Left ventricle myocardium inferior (tissue), 1 donor: Measurements from ENCODE around the gene GNAS. TPM values are rescaled to one million over a fixed set of nuclear protein-coding genes. Genes with fewer than 3 reads are reported as not detected.

Source experiments
- DNase-seq: peaks from one replicate; pipeline ENCODE4 v3.0.0-alpha.2; 2020
- H3K27ac ChIP-seq: fragments of 200-600 bp; replicated peaks from 2 replicates; pipeline ENCODE4 v1.8.0; 2021
- H3K27me3 ChIP-seq: fragments of 200-600 bp; 2 replicates; pipeline ENCODE4 v1.8.0; 2021; ENCODE audit warnings: low read depth
- H3K36me3 ChIP-seq: fragments of 200-600 bp; 2 replicates; pipeline ENCODE4 v1.8.0; 2021
- H3K4me1 ChIP-seq: fragments of 200-600 bp; 2 replicates; pipeline ENCODE4 v1.8.0; 2021
- H3K4me3 ChIP-seq: fragments of 200-600 bp; 2 replicates; pipeline ENCODE4 v1.8.0; 2021; ENCODE audit warnings: mild to moderate bottlenecking, moderate library complexity
- H3K9me3 ChIP-seq: fragments of 200-600 bp; replicated peaks from 2 replicates; pipeline ENCODE4 v1.8.0; 2021
- intact Hi-C: fragments of 100-400 bp; cut with micrococcal nuclease; formaldehyde crosslinking; loops from one replicate; pipeline ENCODE4 v1.11.0; 2022
- long read RNA-seq: library from polyadenylated mRNA; unstranded; transcript quantifications from one replicate; pipeline ENCODE4 v2.0.0, GENCODE V29; 2021
- total RNA-seq: library from RNA; stranded (reverse); fragmentation: NEBNext Ultra II Directional; extraction: Animal tissue kit (Norgen Biotek cat#: 25700); gene quantifications from one replicate; pipeline ENCODE4 v1.2.1, GENCODE V29; 2021
- TF ChIP-seq, protein P1 (sequence below): fragments of 200-600 bp; IDR thresholded peaks from 2 replicates; pipeline ENCODE4 v1.8.0; 2021; ENCODE audit warnings: antibody characterized with exemption, mild to moderate bottlenecking, borderline replicate concordance
- donor health status: DM: no; HTN: yes; CAD: no; lungs with severe emphysema.

The GNAS gene
- 1,444 TPM for total RNA-seq
- long read RNA-seq, transcript GNAS-201 (12 exons, 1,866 nt), result minor isoform, 443 of 3,159 reads
- long read RNA-seq, transcript GNAS-210 (13 exons, 1,972 nt), result major isoform, 1,475 of 3,159 reads
- long read RNA-seq, transcript GNAS-207 (13 exons, 1,975 nt), result minor isoform, 195 of 3,159 reads
- long read RNA-seq, transcript GNAS-211 (12 exons, 1,931 nt), result minor isoform, 829 of 3,159 reads
- long read RNA-seq, partial matches to known transcripts, result 51 of 3,159 reads
- long read RNA-seq, other reads (novel, unspliced or antisense), result 65 of 3,159 reads

DNA sequence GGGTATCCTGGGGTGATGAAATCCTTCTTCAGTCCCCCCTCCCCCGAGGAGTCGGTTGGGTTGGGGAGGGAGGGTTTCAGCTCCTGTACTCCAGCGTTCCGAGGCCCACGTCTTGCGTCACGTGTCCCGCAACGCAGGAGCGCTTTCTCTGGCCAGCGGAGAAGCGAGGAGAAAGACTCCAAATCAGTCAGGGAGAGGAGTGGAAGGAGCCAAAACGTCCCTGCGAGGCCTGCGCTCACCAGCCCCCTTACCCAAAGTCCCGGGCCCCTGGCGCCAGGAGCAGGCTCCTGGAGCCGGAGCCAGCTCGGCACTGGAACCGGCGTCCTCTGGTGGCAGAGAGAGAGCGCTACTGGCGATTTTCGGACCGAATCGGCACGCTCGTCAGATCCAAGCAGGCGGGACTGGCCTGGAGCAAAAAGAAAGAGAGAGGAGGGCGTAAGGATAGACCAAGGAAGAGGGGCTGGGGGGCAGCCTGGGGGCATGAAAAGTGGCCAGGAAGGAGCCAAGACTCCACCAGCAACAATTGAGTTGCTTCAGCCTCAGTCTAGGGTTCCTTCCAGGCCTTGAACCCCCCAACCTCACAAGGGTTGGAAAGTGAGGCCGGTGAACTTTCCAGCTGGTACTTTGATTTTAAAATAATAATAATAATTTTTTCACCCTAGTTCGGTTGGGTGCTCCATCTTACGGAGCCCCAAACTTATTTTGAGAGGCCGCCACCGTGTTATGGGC is at the start of gene GNAS:
Gene GNAS (plus strand): TSS at position 174 of the 729 bp plus-strand sequence.
- Histone ChIP-seq H3K36me3 (no peaks in the 10 kb centered on the region), H3K4me1 (peaks cover 32% of the 10 kb centered on the region), H3K4me3 (peak within 1 kb of the TSS; percentile 71), H3K27ac (no peak within 1 kb of the TSS), H3K9me3 (no peaks in the 10 kb centered on the region), H3K27me3 (peaks cover 92% of the 10 kb centered on the region)
- peak; percentile 58 for DNase-seq
- TF ChIP-seq, protein P1, sequence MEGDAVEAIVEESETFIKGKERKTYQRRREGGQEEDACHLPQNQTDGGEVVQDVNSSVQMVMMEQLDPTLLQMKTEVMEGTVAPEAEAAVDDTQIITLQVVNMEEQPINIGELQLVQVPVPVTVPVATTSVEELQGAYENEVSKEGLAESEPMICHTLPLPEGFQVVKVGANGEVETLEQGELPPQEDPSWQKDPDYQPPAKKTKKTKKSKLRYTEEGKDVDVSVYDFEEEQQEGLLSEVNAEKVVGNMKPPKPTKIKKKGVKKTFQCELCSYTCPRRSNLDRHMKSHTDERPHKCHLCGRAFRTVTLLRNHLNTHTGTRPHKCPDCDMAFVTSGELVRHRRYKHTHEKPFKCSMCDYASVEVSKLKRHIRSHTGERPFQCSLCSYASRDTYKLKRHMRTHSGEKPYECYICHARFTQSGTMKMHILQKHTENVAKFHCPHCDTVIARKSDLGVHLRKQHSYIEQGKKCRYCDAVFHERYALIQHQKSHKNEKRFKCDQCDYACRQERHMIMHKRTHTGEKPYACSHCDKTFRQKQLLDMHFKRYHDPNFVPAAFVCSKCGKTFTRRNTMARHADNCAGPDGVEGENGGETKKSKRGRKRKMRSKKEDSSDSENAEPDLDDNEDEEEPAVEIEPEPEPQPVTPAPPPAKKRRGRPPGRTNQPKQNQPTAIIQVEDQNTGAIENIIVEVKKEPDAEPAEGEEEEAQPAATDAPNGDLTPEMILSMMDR, result peak; percentile 77
- intact Hi-C loops, result no loop called here

DNA sequence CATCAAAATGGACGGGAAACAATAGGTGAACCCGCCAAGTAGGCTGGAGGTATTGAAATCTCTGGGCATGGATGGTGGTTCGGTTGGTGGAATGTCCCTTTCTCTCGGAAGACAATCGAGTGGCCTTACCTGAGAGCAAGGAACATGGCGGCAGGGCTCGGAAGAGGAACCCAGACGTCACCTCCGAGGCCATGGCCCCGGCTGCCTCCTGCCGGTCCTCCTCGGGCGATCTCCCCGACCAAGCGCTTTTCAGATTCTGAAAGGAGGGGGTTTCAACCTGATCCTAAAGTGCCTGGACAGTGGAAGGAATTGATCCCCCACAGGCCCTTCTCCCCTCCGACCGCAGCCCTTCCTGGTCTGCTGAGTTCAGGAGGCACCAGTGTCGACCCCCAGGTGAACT is 49.0 kb upstream of the GNAS start:
- TF ChIP-seq, protein P1, result no peak
- no peak overlapping the region for H3K4me3 ChIP-seq
- no peaks in the 10 kb centered on the region for H3K9me3 ChIP-seq
- H3K27ac ChIP-seq, result no peak overlapping the region
- H3K36me3 ChIP-seq, result no peaks in the 10 kb centered on the region
- intact Hi-C loops, result no loop called here
- DNase-seq, result no peak
- peaks cover 90% of the 10 kb centered on the region for H3K27me3 ChIP-seq
- H3K4me1 ChIP-seq, result no peaks in the 10 kb centered on the region

DNA sequence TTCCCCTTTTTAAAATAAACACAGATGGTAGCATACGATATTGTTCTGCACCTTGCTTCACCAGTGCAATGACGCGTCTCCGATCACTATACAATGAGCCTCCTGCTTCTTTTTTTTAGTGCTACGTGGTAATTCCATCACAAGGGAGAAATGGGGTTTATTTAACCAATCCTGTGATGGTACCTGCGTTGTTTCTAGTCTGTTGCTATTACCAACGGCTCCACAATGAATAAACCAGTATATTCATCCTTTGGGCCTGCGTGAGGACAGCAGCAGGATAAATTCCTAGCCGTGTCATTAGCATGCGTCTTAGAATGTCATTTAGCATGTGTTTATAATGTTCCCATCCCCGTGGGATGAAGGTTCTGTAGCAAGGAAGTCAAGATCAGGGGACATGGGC is 44.7 kb upstream of the GNAS start:
- intact Hi-C loops, result no loop called here
- DNase-seq, result no peak
- no peaks in the 10 kb centered on the region for H3K4me1 ChIP-seq
- TF ChIP-seq, protein P1, result no peak
- no peak overlapping the region for H3K27ac ChIP-seq
- no peak overlapping the region for H3K4me3 ChIP-seq
- H3K27me3 ChIP-seq, result peaks cover 89% of the 10 kb centered on the region
- H3K9me3 ChIP-seq, result no peaks in the 10 kb centered on the region
- no peaks in the 10 kb centered on the region for H3K36me3 ChIP-seq

DNA sequence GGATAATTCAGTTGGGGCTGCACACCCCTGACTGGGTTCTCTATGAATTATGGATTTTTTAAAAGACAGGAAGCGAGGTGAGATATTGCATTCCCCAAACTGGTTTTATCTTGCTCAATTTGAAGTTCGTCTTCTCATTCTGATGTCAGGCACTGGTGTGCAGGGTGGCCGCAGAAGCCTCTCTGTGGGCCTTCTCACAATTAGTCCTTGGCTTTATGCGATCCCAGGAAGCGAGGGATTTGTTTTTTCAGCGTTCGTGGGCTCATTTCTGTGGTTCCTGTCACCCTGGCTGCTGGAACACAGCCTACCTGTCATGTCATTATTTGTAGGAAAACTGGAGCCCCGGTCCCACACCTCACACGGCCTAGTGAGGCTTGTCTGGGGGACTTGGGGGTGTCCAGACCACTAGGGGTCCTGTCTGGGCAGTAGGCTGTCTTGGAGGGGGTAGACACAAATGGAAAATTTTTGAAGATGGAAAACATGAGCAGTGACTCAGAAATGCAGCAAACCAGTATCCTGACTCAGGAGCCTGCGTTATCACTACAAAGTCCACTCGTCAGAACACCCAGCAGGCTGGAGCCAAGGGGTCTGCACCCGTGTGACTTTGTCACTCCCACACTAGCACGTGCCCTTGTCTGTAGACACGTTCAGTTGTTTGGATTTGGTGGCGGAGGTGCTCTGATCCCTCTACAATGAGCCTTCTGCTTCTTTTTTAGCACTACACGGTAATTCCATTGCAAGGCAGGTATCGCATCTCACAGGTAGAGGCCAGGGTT is 44.1 kb upstream of the GNAS start:
- H3K4me1 ChIP-seq, result no peaks in the 10 kb centered on the region
- no peak for DNase-seq
- no peak overlapping the region for H3K27ac ChIP-seq
- H3K36me3 ChIP-seq, result no peaks in the 10 kb centered on the region
- no peak overlapping the region for H3K4me3 ChIP-seq
- peaks cover 85% of the 10 kb centered on the region for H3K27me3 ChIP-seq
- intact Hi-C loops, result no loop called here
- TF ChIP-seq, protein P1, result no peak
- H3K9me3 ChIP-seq, result no peaks in the 10 kb centered on the region

DNA sequence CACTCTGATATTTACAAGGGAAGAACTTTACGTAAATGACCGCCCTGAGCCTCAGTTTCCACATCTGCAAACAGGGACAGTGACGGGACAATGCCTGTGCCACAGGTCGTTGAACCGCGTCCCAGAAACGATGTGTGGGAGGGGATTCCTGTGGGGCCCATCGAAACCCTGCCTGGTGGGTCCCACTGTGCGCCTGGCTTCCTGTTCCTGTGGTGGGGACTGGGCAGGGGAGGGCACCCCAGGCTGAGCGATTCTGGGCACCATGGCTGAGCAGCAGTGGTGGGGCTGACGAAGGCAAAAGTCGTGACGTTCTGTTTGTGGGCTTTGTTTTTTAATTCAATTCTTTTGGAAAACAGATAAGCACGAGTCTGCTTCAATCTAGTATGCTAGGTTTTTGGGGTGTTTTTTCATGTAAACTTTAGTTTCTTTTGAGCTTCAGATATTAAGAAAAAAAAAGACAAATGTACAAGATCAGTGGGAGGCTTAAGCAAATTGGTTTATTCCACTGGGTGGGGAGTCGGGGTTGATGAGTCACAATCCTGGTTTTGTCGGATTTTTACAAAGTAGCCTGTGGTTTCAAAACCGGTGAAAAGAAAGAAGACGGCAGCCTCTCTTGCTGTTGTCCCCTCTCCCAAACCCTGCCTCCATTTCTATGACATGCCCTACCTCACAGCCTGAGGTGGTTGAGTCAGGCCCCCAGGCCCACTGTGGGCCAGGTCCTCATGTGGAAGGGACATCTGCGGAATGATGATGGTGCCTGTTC is 42.2 kb upstream of the GNAS start:
- H3K9me3 ChIP-seq, result no peaks in the 10 kb centered on the region
- H3K4me1 ChIP-seq, result no peaks in the 10 kb centered on the region
- H3K27ac ChIP-seq, result no peak overlapping the region
- TF ChIP-seq, protein P1, result no peak
- H3K27me3 ChIP-seq, result peaks cover 76% of the 10 kb centered on the region
- no peaks in the 10 kb centered on the region for H3K36me3 ChIP-seq
- no peak for DNase-seq
- intact Hi-C loops, result no loop called here
- no peak overlapping the region for H3K4me3 ChIP-seq
